ENCODE data around the gene MINAR2. TPM values are rescaled to one million over a fixed set of nuclear protein-coding genes. Genes with fewer than 3 reads are reported as not detected.

The MINAR2 gene
- total and polyA plus RNA-seq, 8 donors = not detected

Other genes with a start within 250 kb of the MINAR2 start
- 1 to 10 TPM in 3 of 5 donors, under 1 TPM in 1, not detected in 1; under 0.01 to 6.1 (median 2.2) TPM for gene CHSY3, start 156.4 kb downstream of the MINAR2 start, total RNA-seq
- gene CHSY3, start 156.4 kb downstream of the MINAR2 start, polyA plus RNA-seq = under 1 TPM; 0.15 to 0.31 (median 0.25) TPM

All from stomach (tissue), 8 donors.